Measurements from ENCODE around the gene MYBPC2.

DNA sequence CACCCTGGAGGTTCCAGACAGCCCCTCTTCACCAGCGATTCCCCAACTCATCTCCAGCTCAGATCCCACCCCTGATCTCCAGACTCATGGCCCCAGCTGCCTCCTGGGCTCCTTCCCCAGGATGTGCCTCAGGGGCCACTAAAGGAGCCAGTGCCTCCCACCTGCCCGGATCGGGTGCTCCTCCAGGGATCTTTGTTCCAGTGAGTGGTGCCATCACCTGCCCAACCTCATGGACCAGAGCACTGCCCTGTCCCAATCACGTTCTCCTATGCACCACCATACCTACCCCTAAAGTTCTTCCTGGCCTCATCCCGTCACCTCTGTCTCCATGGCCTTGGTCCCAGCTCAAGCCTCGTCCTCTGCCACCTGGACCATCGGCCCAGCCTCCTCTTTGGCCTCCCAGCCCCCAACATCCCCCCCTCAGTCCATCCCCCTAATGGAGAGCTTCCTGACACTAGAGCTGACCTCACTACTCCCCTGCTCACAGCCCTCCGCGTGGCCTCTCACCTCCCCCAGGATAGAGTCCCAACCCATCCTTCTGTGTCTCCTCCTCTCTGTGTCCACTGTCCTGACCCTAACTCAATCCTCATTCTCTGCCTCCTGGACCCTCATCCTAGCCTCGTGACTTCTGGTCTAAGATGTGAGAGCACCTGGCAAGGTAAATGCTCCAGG, 52.7 kb downstream of the MYBPC2 start:
- TF ChIP-seq EZH2 (IDR thresholded peaks at IDR 0.05; ENCODE audit: borderline replicate concordance, low read depth, low read length, poor library complexity, severe bottlenecking), result no peak
- TF ChIP-seq, protein P1, sequence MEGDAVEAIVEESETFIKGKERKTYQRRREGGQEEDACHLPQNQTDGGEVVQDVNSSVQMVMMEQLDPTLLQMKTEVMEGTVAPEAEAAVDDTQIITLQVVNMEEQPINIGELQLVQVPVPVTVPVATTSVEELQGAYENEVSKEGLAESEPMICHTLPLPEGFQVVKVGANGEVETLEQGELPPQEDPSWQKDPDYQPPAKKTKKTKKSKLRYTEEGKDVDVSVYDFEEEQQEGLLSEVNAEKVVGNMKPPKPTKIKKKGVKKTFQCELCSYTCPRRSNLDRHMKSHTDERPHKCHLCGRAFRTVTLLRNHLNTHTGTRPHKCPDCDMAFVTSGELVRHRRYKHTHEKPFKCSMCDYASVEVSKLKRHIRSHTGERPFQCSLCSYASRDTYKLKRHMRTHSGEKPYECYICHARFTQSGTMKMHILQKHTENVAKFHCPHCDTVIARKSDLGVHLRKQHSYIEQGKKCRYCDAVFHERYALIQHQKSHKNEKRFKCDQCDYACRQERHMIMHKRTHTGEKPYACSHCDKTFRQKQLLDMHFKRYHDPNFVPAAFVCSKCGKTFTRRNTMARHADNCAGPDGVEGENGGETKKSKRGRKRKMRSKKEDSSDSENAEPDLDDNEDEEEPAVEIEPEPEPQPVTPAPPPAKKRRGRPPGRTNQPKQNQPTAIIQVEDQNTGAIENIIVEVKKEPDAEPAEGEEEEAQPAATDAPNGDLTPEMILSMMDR (conservative IDR thresholded peaks at IDR 0.05; ENCODE audit: low read depth, low read length), result no peak

All from A673 (cell line).